Cardiac muscle cell (in vitro differentiated cells and primary cell): Measurements from ENCODE around the gene ANKRD62. TPM values are rescaled to one million over a fixed set of nuclear protein-coding genes. Genes with fewer than 3 reads are reported as not detected.

ENCODE experiments used
- DNase-seq, 2 donors: peaks; one replicate each; pipeline versions ENCODE4 v3.0.0 to v3.0.0-alpha.2; 2010 to 2017; ENCODE audit warnings: low read depth in 1 of 2, low spot score in 1 of 2
- H3K27ac ChIP-seq: fragments of 200-600 bp; sonication (generic); 2 replicates; pipeline ENCODE4 v1.5.1; 2016
- H3K27me3 ChIP-seq: fragments of 200-600 bp; sonication (generic); 2 replicates; pipeline ENCODE4 v1.6.0; 2016; ENCODE audit warnings: control low read depth
- H3K36me3 ChIP-seq: fragments of 200-600 bp; sonication (generic); 2 replicates; pipeline ENCODE4 v1.5.1; 2016; ENCODE audit warnings: control low read depth
- H3K4me1 ChIP-seq: fragments of 200-600 bp; sonication (generic); 2 replicates; pipeline ENCODE4 v1.8.1; 2017; ENCODE audit warnings: low read depth, mild to moderate bottlenecking, mixed run types
- H3K4me3 ChIP-seq: fragments of 200-600 bp; sonication (generic); 2 replicates; pipeline ENCODE4 v1.5.1; 2016; ENCODE audit warnings: mild to moderate bottlenecking
- H3K9me3 ChIP-seq: fragments of 200-600 bp; sonication (generic); 2 replicates; pipeline ENCODE4 v1.5.1; 2017; ENCODE audit warnings: low read depth, mild to moderate bottlenecking, control low read depth
- polyA plus RNA-seq: library from polyadenylated mRNA; unstranded; fragments of >200 nt; fragmentation: Nextera tagmentation; extraction: Ambion mirVana; gene quantifications from 2 replicates; pipeline ENCODE4 v1.2.1, GENCODE V29; 2016
- total RNA-seq: library from RNA; depleted of rRNA; stranded (reverse); fragments of >200 nt; gene quantifications from 2 replicates; pipeline ENCODE4 v1.2.3, GENCODE V29; 2016
- TF ChIP-seq, protein P1 (sequence below): IDR thresholded peaks from 2 replicates; pipeline ENCODE4 v1.5.1; 2012; ENCODE audit warnings: low read depth, mild to moderate bottlenecking, low read length

ANKRD62 gene
- total and polyA plus RNA-seq, 2 experiments from 2014 or later = not detected

DNA sequence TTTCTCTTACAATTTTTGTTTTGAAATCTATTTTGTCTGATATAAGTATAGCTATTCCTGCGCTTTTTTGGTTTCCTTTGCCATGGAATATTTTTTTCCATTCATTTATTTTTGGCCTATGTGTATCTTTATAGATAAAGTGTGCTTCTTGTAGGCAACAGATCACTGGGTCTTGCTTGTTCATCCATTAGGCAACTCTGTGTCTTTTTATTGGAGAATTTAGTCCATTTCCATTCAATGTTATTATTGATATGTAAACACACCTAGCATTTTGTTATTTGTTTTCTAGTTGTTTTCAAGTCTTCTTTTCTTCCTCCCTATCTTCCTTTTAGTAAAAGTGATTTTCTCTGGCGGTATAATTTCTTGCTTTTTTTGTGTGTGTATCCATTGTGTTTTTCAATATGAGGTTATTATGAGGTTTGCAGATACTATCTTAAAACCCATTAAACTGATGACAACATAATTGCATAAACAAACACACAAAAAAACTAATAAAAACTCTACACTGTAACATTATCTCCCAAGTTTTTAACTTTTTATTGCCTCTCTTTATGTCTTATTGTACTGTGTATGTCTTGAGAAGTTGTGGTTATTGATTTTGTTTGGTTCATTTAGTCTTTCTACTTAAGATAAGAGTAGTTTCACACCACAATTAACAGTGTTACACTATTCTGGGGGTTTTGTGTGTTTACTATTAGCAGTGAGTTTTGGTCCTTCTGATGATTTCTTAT is 71.6 kb downstream of the ANKRD62 start:
- Histone ChIP-seq H3K4me3 (no peak overlapping the region), H3K36me3 (no peaks in the 10 kb centered on the region), H3K4me1 (no peaks in the 10 kb centered on the region), H3K9me3 (no peaks in the 10 kb centered on the region), H3K27me3 (no peaks in the 10 kb centered on the region), H3K27ac (no peak overlapping the region)
- no peak for DNase-seq
- TF ChIP-seq, protein P1, sequence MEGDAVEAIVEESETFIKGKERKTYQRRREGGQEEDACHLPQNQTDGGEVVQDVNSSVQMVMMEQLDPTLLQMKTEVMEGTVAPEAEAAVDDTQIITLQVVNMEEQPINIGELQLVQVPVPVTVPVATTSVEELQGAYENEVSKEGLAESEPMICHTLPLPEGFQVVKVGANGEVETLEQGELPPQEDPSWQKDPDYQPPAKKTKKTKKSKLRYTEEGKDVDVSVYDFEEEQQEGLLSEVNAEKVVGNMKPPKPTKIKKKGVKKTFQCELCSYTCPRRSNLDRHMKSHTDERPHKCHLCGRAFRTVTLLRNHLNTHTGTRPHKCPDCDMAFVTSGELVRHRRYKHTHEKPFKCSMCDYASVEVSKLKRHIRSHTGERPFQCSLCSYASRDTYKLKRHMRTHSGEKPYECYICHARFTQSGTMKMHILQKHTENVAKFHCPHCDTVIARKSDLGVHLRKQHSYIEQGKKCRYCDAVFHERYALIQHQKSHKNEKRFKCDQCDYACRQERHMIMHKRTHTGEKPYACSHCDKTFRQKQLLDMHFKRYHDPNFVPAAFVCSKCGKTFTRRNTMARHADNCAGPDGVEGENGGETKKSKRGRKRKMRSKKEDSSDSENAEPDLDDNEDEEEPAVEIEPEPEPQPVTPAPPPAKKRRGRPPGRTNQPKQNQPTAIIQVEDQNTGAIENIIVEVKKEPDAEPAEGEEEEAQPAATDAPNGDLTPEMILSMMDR = no peak

Other genes with a start within 250 kb of the ANKRD62 start
- 42.8 TPM in 2 replicates for gene CHMP1B, start 242.4 kb upstream of the ANKRD62 start, total RNA-seq
- 46.9 and 52.7 TPM in 2 replicates for gene CHMP1B, start 242.4 kb upstream of the ANKRD62 start, polyA plus RNA-seq
- 11.2 and 14.0 TPM in 2 replicates for gene MPPE1, start 185.5 kb upstream of the ANKRD62 start, total RNA-seq
- 34.4 and 44.1 TPM in 2 replicates for gene MPPE1, start 185.5 kb upstream of the ANKRD62 start, polyA plus RNA-seq
- gene IMPA2, start 112.3 kb upstream of the ANKRD62 start, total RNA-seq = 16.3 and 60.0 TPM in 2 replicates
- 23.9 and 28.3 TPM in 2 replicates for gene IMPA2, start 112.3 kb upstream of the ANKRD62 start, polyA plus RNA-seq
- not detected in 2 replicates for gene CIDEA, start 160.5 kb downstream of the ANKRD62 start, total RNA-seq
- not detected in 2 replicates for gene CIDEA, start 160.5 kb downstream of the ANKRD62 start, polyA plus RNA-seq
- gene TUBB6, start 214.4 kb downstream of the ANKRD62 start, total RNA-seq = 212 and 450 TPM in 2 replicates
- gene TUBB6, start 214.4 kb downstream of the ANKRD62 start, polyA plus RNA-seq = 185 and 240 TPM in 2 replicates